H1 (cell line): ENCODE measurements around the gene SIAH3. TPM values are rescaled to one million over a fixed set of nuclear protein-coding genes. Genes with fewer than 3 reads are reported as not detected.

Experiments
- CTCF ChIA-PET: fragments of 300-600 bp; sonication (Branson Sonifier 250); formaldehyde crosslinking; loops from one replicate; lab custom pipeline; 2021; ENCODE audit not compliant: partially characterized antibody; lab: Charles Lee
- POLR2A ChIA-PET: fragments of 300-600 bp; sonication (Branson Sonifier 250); formaldehyde crosslinking; loops from one replicate; lab custom pipeline; 2021; ENCODE audit warnings: inconsistent platforms; ENCODE audit not compliant: partially characterized antibody; lab: Charles Lee
- DNase-seq, 2 experiments: peaks; one replicate each; pipeline versions ENCODE4 v3.0.0 to v3.0.0-alpha.2; 2010 to 2022; ENCODE audit warnings: low spot score in 2 of 2, low read depth in 1 of 2, mixed read lengths in 1 of 2
- FAIRE-seq: peaks from 2 replicates; lab custom pipeline; 2011; peaks lifted over from hg19 to GRCh38; lab: Jason Lieb, UNC
- H2AFZ ChIP-seq: 2 replicates; pipeline ENCODE4 v1.8.1; 2012; ENCODE audit warnings: low read length, inconsistent platforms
- H2AK5ac ChIP-seq: 2 replicates; pipeline ENCODE4 v1.6.1; 2013; ENCODE audit warnings: low read depth, low read length
- H2BK120ac ChIP-seq: replicated peaks from 2 replicates; pipeline ENCODE3; 2013; ENCODE audit warnings: low read depth, low read length, inconsistent platforms
- H2BK12ac ChIP-seq: 2 replicates; pipeline ENCODE4 v1.6.1; 2013; ENCODE audit warnings: low read depth, low read length
- H2BK15ac ChIP-seq: 2 replicates; pipeline ENCODE4 v1.6.1; 2013; ENCODE audit warnings: low read length
- H2BK20ac ChIP-seq: 2 replicates; pipeline ENCODE4 v1.6.1; 2013; ENCODE audit warnings: low read length
- H2BK5ac ChIP-seq: 2 replicates; pipeline ENCODE4 v1.6.1; 2013; ENCODE audit warnings: low read depth, low read length
- H3K14ac ChIP-seq: 2 replicates; pipeline ENCODE4 v1.6.1; 2013; ENCODE audit warnings: inconsistent platforms; ENCODE audit not compliant: insufficient read length
- H3K18ac ChIP-seq: 2 replicates; pipeline ENCODE4 v1.6.1; 2013; ENCODE audit warnings: low read length; ENCODE audit errors: extremely low read depth
- H3K23ac ChIP-seq: 2 replicates; pipeline ENCODE4 v1.6.1; 2013; ENCODE audit warnings: inconsistent platforms; ENCODE audit not compliant: insufficient read length
- H3K23me2 ChIP-seq: 2 replicates; pipeline ENCODE4 v1.6.1; 2013; ENCODE audit warnings: low read depth, low read length
- H3K27ac ChIP-seq: 2 replicates; pipeline ENCODE4 v1.6.1; 2011; ENCODE audit warnings: low read depth, low read length, inconsistent platforms
- H3K27me3 ChIP-seq, 4 experiments: replicated peaks in 1 of 4; 1 replicate in 1 of 4; 2 replicates in 3 of 4; pipeline versions ENCODE4 v1.6.1 to v1.8.1; 2011 to 2013; ENCODE audit warnings: low read length in 3 of 4, mild to moderate bottlenecking in 3 of 4, inconsistent platforms in 2 of 4, mixed read lengths in 2 of 4, moderate library complexity in 1 of 4; ENCODE audit not compliant: control insufficient read depth in 3 of 4, insufficient read depth in 3 of 4; ENCODE audit errors: extremely low read depth in 1 of 4
- H3K36me3 ChIP-seq, 4 experiments: 2 replicates each; pipeline versions ENCODE4 v1.6.1 to v1.8.1; 2011 to 2013; ENCODE audit warnings: mild to moderate bottlenecking in 4 of 4, low read length in 3 of 4, moderate library complexity in 2 of 4, control low read depth in 1 of 4, inconsistent platforms in 1 of 4; ENCODE audit not compliant: insufficient read depth in 4 of 4, control insufficient read depth in 2 of 4
- H3K4ac ChIP-seq: replicated peaks from 2 replicates; pipeline ENCODE3; 2013; ENCODE audit warnings: low read length, low read depth, mixed read lengths, inconsistent platforms; ENCODE audit not compliant: insufficient read length
- H3K4me1 ChIP-seq, 4 experiments: replicated peaks in 1 of 4; 1 replicate in 1 of 4; 2 replicates in 3 of 4; pipeline versions ENCODE4 v1.6.1 to v1.8.1; 2011 to 2013; ENCODE audit warnings: low read length in 3 of 4, inconsistent platforms in 2 of 4, mixed read lengths in 1 of 4; ENCODE audit not compliant: insufficient read depth in 4 of 4, control insufficient read depth in 3 of 4
- H3K4me2 ChIP-seq, 2 experiments: 2 replicates each; pipeline versions ENCODE4 v1.6.1 to v1.8.1; 2011 to 2013; ENCODE audit warnings: low read depth in 2 of 2, low read length in 2 of 2, control low read depth in 1 of 2, inconsistent platforms in 1 of 2, mild to moderate bottlenecking in 1 of 2; ENCODE audit not compliant: insufficient read depth in 1 of 2
- H3K4me3 ChIP-seq, 4 experiments: fragments of 200-600, 300-600 bp in 1 of 4; sonication (generic), shearing (Covaris generic), sonication (Bioruptor Twin) in 1 of 4; 2 replicates each; pipeline versions ENCODE4 v1.5.1 to v1.8.1; 2011 to 2016; ENCODE audit warnings: low read length in 4 of 4, low read depth in 3 of 4, control low read depth in 2 of 4, inconsistent platforms in 2 of 4, mild to moderate bottlenecking in 2 of 4, mixed read lengths in 1 of 4, moderate library complexity in 1 of 4; ENCODE audit not compliant: insufficient read depth in 2 of 4; ENCODE audit errors: extremely low read depth in 1 of 4
- H3K56ac ChIP-seq: replicated peaks from 2 replicates; pipeline ENCODE3; 2013; ENCODE audit warnings: low read depth, mild to moderate bottlenecking, mixed read lengths, low read length, inconsistent platforms; ENCODE audit not compliant: insufficient read length
- H3K79me1 ChIP-seq: 2 replicates; pipeline ENCODE4 v1.6.1; 2013; ENCODE audit warnings: low read depth, low read length, control low read depth
- H3K79me2 ChIP-seq, 2 experiments: 2 replicates each; pipeline versions ENCODE4 v1.6.1 to v1.8.1; 2012 to 2013; ENCODE audit warnings: low read length in 2 of 2, mild to moderate bottlenecking in 2 of 2, inconsistent platforms in 1 of 2; ENCODE audit not compliant: insufficient read depth in 2 of 2, control insufficient read depth in 1 of 2
- H3K9ac ChIP-seq, 4 experiments: replicated peaks in 1 of 4; 1 replicate in 1 of 4; 2 replicates in 3 of 4; pipeline versions ENCODE4 v1.6.1 to v1.8.1; 2011 to 2013; ENCODE audit warnings: low read depth in 3 of 4, low read length in 3 of 4, control low read depth in 2 of 4, mild to moderate bottlenecking in 2 of 4, moderate library complexity in 2 of 4, inconsistent platforms in 1 of 4; ENCODE audit errors: extremely low read depth in 1 of 4
- H3K9me3 ChIP-seq, 2 experiments: 2 replicates each; pipeline versions ENCODE4 v1.6.1 to v1.8.1; 2012 to 2013; ENCODE audit warnings: mild to moderate bottlenecking in 2 of 2, moderate library complexity in 2 of 2, control low read depth in 1 of 2, inconsistent platforms in 1 of 2, low read depth in 1 of 2, low read length in 1 of 2, mixed read lengths in 1 of 2; ENCODE audit not compliant: insufficient read depth in 2 of 2
- H4K20me1 ChIP-seq, 2 experiments: replicated peaks in 1 of 2; 2 replicates each; pipeline versions ENCODE3 to v1.8.1; 2011 to 2013; ENCODE audit warnings: inconsistent platforms in 2 of 2, low read length in 2 of 2, mild to moderate bottlenecking in 1 of 2; ENCODE audit not compliant: insufficient read depth in 2 of 2, control insufficient read depth in 1 of 2
- H4K5ac ChIP-seq: 2 replicates; pipeline ENCODE4 v1.6.1; 2013; ENCODE audit warnings: low read length, low read depth, mixed read lengths, inconsistent platforms; ENCODE audit not compliant: insufficient read length
- H4K8ac ChIP-seq: 2 replicates; pipeline ENCODE4 v1.8.0; 2013; ENCODE audit warnings: mild to moderate bottlenecking, moderate library complexity, low read length, inconsistent platforms; ENCODE audit not compliant: insufficient read depth; ENCODE audit errors: extremely low read depth
- H4K91ac ChIP-seq: replicated peaks from 2 replicates; pipeline ENCODE3; 2013; ENCODE audit warnings: low read length, mixed read lengths, inconsistent platforms; ENCODE audit not compliant: insufficient read length
- BCL11A ChIP-seq, 2 experiments: IDR thresholded peaks; one replicate each; pipeline ENCODE4 v1.6.1; 2011; ENCODE audit warnings: low read depth in 2 of 2, low read length in 2 of 2, mild to moderate bottlenecking in 2 of 2
- EP300 ChIP-seq, 2 experiments: IDR thresholded peaks; 1 replicate in 1 of 2; 2 replicates in 1 of 2; pipeline ENCODE4 v1.6.1; 2011 to 2012; ENCODE audit warnings: low read depth in 2 of 2, low read length in 2 of 2, mild to moderate bottlenecking in 2 of 2, borderline replicate concordance in 1 of 2, inconsistent platforms in 1 of 2, moderate library complexity in 1 of 2
- JUN ChIP-seq: IDR thresholded peaks from 2 replicates; pipeline ENCODE4 v1.6.1; 2011; ENCODE audit warnings: low read depth, mild to moderate bottlenecking, improper control_type of control experiment, low read length
- JUND ChIP-seq: IDR thresholded peaks from 2 replicates; pipeline ENCODE4 v1.6.1; 2011; ENCODE audit warnings: mild to moderate bottlenecking, improper control_type of control experiment, low read length
- POLR2AphosphoS5 ChIP-seq: IDR thresholded peaks from 2 replicates; pipeline ENCODE4 v1.6.1; 2011; ENCODE audit warnings: low read depth, low read length
- POU5F1 ChIP-seq: IDR thresholded peaks from 2 replicates; pipeline ENCODE4 v1.6.1; 2011; ENCODE audit warnings: low read depth, mild to moderate bottlenecking, low read length, moderate library complexity
- RXRA ChIP-seq: IDR thresholded peaks from 2 replicates; pipeline ENCODE4 v1.6.1; 2011; ENCODE audit warnings: low read depth, mild to moderate bottlenecking, low read length, moderate library complexity; ENCODE audit not compliant: insufficient read depth
- TBP ChIP-seq: IDR thresholded peaks from 2 replicates; pipeline ENCODE4 v1.6.1; 2011; ENCODE audit warnings: low read depth, low read length, improper control_type of control experiment
- TEAD4 ChIP-seq: IDR thresholded peaks from 2 replicates; pipeline ENCODE4 v1.6.1; 2012; ENCODE audit warnings: low read depth, low read length, inconsistent platforms, mixed read lengths
- WGBS, 2 experiments: shearing (Covaris generic) in 1 of 2; methylation state at CpG; one replicate each; pipeline versions ENCODE4 v1.1.6 to v1.1.7; 2013 to 2015; ENCODE audit warnings: low lambda C conversion rate in 2 of 2, mixed read lengths in 2 of 2, inconsistent platforms in 1 of 2, low coverage in 1 of 2, missing lambda C conversion rate in 1 of 2; ENCODE audit not compliant: insufficient replicate concordance in 2 of 2, insufficient coverage in 1 of 2, insufficient read length in 1 of 2; ENCODE audit errors: extremely low coverage in 1 of 2, missing lambda C conversion rate in 1 of 2; 5-methylcytosine and 5-hydroxymethylcytosine counted together
- polyA plus RNA-seq, 7 experiments: library from polyadenylated mRNA; depleted of rRNA in 3 of 7; stranded (reverse) in 5 of 7; unstranded in 2 of 7; fragments of >200 nt in 5 of 7; fragments of 200-250 nt in 2 of 7; gene quantifications; 1 replicate in 5 of 7; 2 replicates in 1 of 7; 4 replicates in 1 of 7; pipeline versions ENCODE4 v1.2.1 to v1.2.3, GENCODE V29; 2011 to 2013; ENCODE audit warnings: missing spikeins in 2 of 7, mixed read lengths in 2 of 7
- total RNA-seq: library from RNA; stranded (reverse); fragmentation: NEBNext Ultra II Directional; extraction: Animal tissue kit (Norgen Biotek cat#: 25700); gene quantifications from 2 replicates; pipeline ENCODE4 v1.2.1, GENCODE V29; 2021

The SIAH3 gene
- total and polyA plus RNA-seq, 2 of the 8 experiments (the other 6 are each of a cell fraction or from before 2014, with no cell fraction given), result 0.15 to 0.17 TPM

DNA sequence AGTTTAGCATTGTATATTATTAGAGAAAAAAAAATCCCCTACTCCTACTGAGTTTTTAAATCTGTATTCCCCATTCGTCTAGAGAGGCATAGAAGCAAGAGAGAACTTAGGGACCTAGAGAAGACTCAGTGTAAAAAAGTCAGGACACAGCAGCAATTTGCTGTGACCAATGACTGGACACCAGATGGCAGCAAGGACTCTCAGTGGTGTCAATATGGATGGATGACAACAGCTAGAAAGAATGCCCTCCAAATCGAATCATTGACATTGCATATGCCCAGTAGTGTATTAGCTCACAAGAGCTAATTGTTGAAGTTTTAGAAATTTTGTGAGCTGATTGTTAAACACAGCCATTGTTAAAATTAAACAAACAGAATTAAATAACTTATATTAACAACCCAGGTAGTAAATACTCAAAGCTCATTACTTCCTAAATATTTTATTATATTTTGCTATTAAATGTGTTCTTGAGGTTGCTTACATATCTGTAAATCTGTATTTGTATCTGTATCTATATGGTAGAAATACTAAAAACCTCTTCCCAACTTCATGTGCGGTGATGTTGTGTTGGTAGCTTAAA, 43.9 kb downstream of the SIAH3 start:
- no peaks in the 10 kb centered on the region for H3K9me3 ChIP-seq
- no peak overlapping the region for H3K56ac ChIP-seq
- H3K23ac ChIP-seq, result no peak overlapping the region
- H3K27ac ChIP-seq, result no peak overlapping the region
- no peak overlapping the region for H3K9ac ChIP-seq
- H3K79me1 ChIP-seq, result no peaks in the 10 kb centered on the region
- no peak overlapping the region for H3K4ac ChIP-seq
- H3K79me2 ChIP-seq, result no peaks in the 10 kb centered on the region
- no peak overlapping the region for H4K91ac ChIP-seq
- no peak overlapping the region for H2BK12ac ChIP-seq
- no peak overlapping the region for H4K5ac ChIP-seq
- POLR2A ChIA-PET, result no interaction called here
- H3K4me3 ChIP-seq, result no peak overlapping the region
- H3K23me2 ChIP-seq, result no peaks in the 10 kb centered on the region
- H3K27me3 ChIP-seq, result no peaks in the 10 kb centered on the region
- DNase-seq (no peak), FAIRE-seq (peak; percentile 93)
- no peaks in the 10 kb centered on the region for H4K20me1 ChIP-seq
- H2BK5ac ChIP-seq, result no peak overlapping the region
- H3K36me3 ChIP-seq, result no peaks in the 10 kb centered on the region
- WGBS, 2 experiments, result 73% methylated on average over 3 of the region's 3 CpGs; no CpG with 5 or more reads in 1 of the 2 experiments
- no peak overlapping the region for H2BK120ac ChIP-seq
- no peak overlapping the region for H3K18ac ChIP-seq
- H4K8ac ChIP-seq, result no peak overlapping the region
- H3K4me2 ChIP-seq, result no peak overlapping the region
- H2BK20ac ChIP-seq, result no peak overlapping the region
- H3K4me1 ChIP-seq, result no peaks in the 10 kb centered on the region
- no peak overlapping the region for H3K14ac ChIP-seq
- CTCF ChIA-PET, result interaction anchor here (0.6 to 3.3 kb wide), 32 partner anchors 9 to 567 kb away, joined by 3 to 9 read pairs (median 4); no protein-coding TSS in a partner anchor
- H2BK15ac ChIP-seq, result no peak overlapping the region
- H2AFZ ChIP-seq, result no peak overlapping the region
- H2AK5ac ChIP-seq, result no peak overlapping the region
- TF ChIP-seq POU5F1 (no peak), EP300 (IDR thresholded peaks at IDR 0.05; ENCODE audit: borderline replicate concordance in 1 of 2, low read depth in 2 of 2, low read length in 2 of 2) (no peak), POLR2AphosphoS5 (no peak), JUND (peak; percentile 94), JUN (peak; percentile 75), BCL11A (IDR thresholded peaks at IDR 0.05; ENCODE audit: low read depth in 2 of 2, low read length in 2 of 2) (no peak), TEAD4 (peak; percentile 46; the same call in 1 of the 2 replicates), RXRA (no peak), TBP (no peak)
